ENCODE measurements around the gene PPP1R14D.

Gene PPP1R14D

GRCh38 chr15:40790718-40791117, 37.8 kb downstream of the PPP1R14D start:
- H2BK15ac ChIP-seq (replicated peaks; ENCODE audit: low read depth) = no peak overlapping the region
- H3K79me2 ChIP-seq (ENCODE audit: control insufficient read depth, insufficient read depth, low read length) = peaks cover 2% of the 10 kb centered on the region
- H3K56ac ChIP-seq (ENCODE audit: low read length) = no peak overlapping the region
- no peak overlapping the region for H3K18ac ChIP-seq (ENCODE audit: low read length)
- no CpG with 5 or more reads among the region's 3 CpGs for WGBS (ENCODE audit: extremely low coverage, insufficient coverage, low lambda C conversion rate)
- H3K23ac ChIP-seq (ENCODE audit: low read length) = no peak overlapping the region
- no peak overlapping the region for H3K4me3 ChIP-seq (ENCODE audit: low read length)
- no peak overlapping the region for H3K4me2 ChIP-seq (ENCODE audit: low read length)
- peaks cover 18% of the 10 kb centered on the region for H3K4me1 ChIP-seq (ENCODE audit: control insufficient read depth, low read depth, low read length)
- H3K79me1 ChIP-seq (ENCODE audit: low read length) = peaks cover 8% of the 10 kb centered on the region
- no peak overlapping the region for H2BK120ac ChIP-seq (ENCODE audit: low read depth, low read length)
- no peak overlapping the region for H3K27ac ChIP-seq (ENCODE audit: low read depth, low read length)
- H3K4ac ChIP-seq (ENCODE audit: low read depth, low read length) = no peak overlapping the region
- H3K27me3 ChIP-seq (ENCODE audit: insufficient read depth, low read length, poor library complexity) = no peaks in the 10 kb centered on the region
- DNase-seq = no peak
- no peak overlapping the region for H4K8ac ChIP-seq (ENCODE audit: low read depth, low read length)
- H3K9ac ChIP-seq (ENCODE audit: low read length) = no peak overlapping the region
- no peak overlapping the region for H4K5ac ChIP-seq (ENCODE audit: low read length)
- H2AK5ac ChIP-seq (ENCODE audit: low read length) = no peak overlapping the region
- no peak overlapping the region for H2BK5ac ChIP-seq (ENCODE audit: low read length)
- no peaks in the 10 kb centered on the region for H3K36me3 ChIP-seq (ENCODE audit: control insufficient read depth, insufficient read depth, low read length)

- Histone ChIP-seq H3K27ac (ENCODE audit: low read depth, low read length) (no peak overlapping the region), H3K4me1 (ENCODE audit: control insufficient read depth, low read depth, low read length) (peaks cover 21% of the 10 kb centered on the region), H2BK15ac (replicated peaks; ENCODE audit: low read depth) (no peak overlapping the region), H3K56ac (ENCODE audit: low read length) (no peak overlapping the region), H3K4me3 (ENCODE audit: low read length) (no peak overlapping the region), H3K23ac (ENCODE audit: low read length) (no peak overlapping the region), H3K79me1 (ENCODE audit: low read length) (peaks cover 10% of the 10 kb centered on the region), H4K8ac (ENCODE audit: low read depth, low read length) (no peak overlapping the region), H3K9ac (ENCODE audit: low read length) (no peak overlapping the region), H2BK5ac (ENCODE audit: low read length) (no peak overlapping the region), H3K79me2 (ENCODE audit: control insufficient read depth, insufficient read depth, low read length) (peaks cover 2% of the 10 kb centered on the region), H3K4me2 (ENCODE audit: low read length) (no peak overlapping the region), H2BK120ac (ENCODE audit: low read depth, low read length) (no peak overlapping the region), H2AK5ac (ENCODE audit: low read length) (no peak overlapping the region), H3K27me3 (ENCODE audit: insufficient read depth, low read length, poor library complexity) (no peaks in the 10 kb centered on the region), H3K18ac (ENCODE audit: low read length) (no peak overlapping the region), H4K5ac (ENCODE audit: low read length) (no peak overlapping the region), H3K36me3 (ENCODE audit: control insufficient read depth, insufficient read depth, low read length) (no peaks in the 10 kb centered on the region), H3K4ac (ENCODE audit: low read depth, low read length) (no peak overlapping the region)
- no peak for DNase-seq
- WGBS (ENCODE audit: extremely low coverage, insufficient coverage, low lambda C conversion rate) = no CpG with 5 or more reads among the region's 8 CpGs
Observed at GRCh38 chr15:40789999-40790398, 38.5 kb downstream of the PPP1R14D start.

- no peak overlapping the region for H2BK15ac ChIP-seq (replicated peaks; ENCODE audit: low read depth)
- no peak overlapping the region for H2BK5ac ChIP-seq (ENCODE audit: low read length)
- peak overlapping the region; percentile 17 for H3K56ac ChIP-seq (ENCODE audit: low read length)
- H3K4me2 ChIP-seq (ENCODE audit: low read length) = no peak overlapping the region
- H3K27me3 ChIP-seq (ENCODE audit: insufficient read depth, low read length, poor library complexity) = no peaks in the 10 kb centered on the region
- H4K5ac ChIP-seq (ENCODE audit: low read length) = no peak overlapping the region
- peaks cover 12% of the 10 kb centered on the region for H3K79me1 ChIP-seq (ENCODE audit: low read length)
- H2AK5ac ChIP-seq (ENCODE audit: low read length) = no peak overlapping the region
- H4K8ac ChIP-seq (ENCODE audit: low read depth, low read length) = no peak overlapping the region
- no peak overlapping the region for H2BK120ac ChIP-seq (ENCODE audit: low read depth, low read length)
- H3K4me3 ChIP-seq (ENCODE audit: low read length) = no peak overlapping the region
- peaks cover 2% of the 10 kb centered on the region for H3K79me2 ChIP-seq (ENCODE audit: control insufficient read depth, insufficient read depth, low read length)
- DNase-seq = no peak
- H3K9ac ChIP-seq (ENCODE audit: low read length) = no peak overlapping the region
- H3K4me1 ChIP-seq (ENCODE audit: control insufficient read depth, low read depth, low read length) = peaks cover 21% of the 10 kb centered on the region
- no peaks in the 10 kb centered on the region for H3K36me3 ChIP-seq (ENCODE audit: control insufficient read depth, insufficient read depth, low read length)
- H3K18ac ChIP-seq (ENCODE audit: low read length) = no peak overlapping the region
- H3K23ac ChIP-seq (ENCODE audit: low read length) = no peak overlapping the region
- no peak overlapping the region for H3K4ac ChIP-seq (ENCODE audit: low read depth, low read length)
- no CpG with 5 or more reads among the region's 5 CpGs for WGBS (ENCODE audit: extremely low coverage, insufficient coverage, low lambda C conversion rate)
- H3K27ac ChIP-seq (ENCODE audit: low read depth, low read length) = no peak overlapping the region
Observed at GRCh38 chr15:40789119-40789518, 39.4 kb downstream of the PPP1R14D start.

- Histone ChIP-seq H2AK5ac (ENCODE audit: low read length) (no peak overlapping the region), H2BK15ac (replicated peaks; ENCODE audit: low read depth) (no peak overlapping the region), H3K18ac (ENCODE audit: low read length) (no peak overlapping the region), H3K27ac (ENCODE audit: low read depth, low read length) (no peak overlapping the region), H3K36me3 (ENCODE audit: control insufficient read depth, insufficient read depth, low read length) (no peaks in the 10 kb centered on the region), H3K79me1 (ENCODE audit: low read length) (peaks cover 7% of the 10 kb centered on the region), H3K9ac (ENCODE audit: low read length) (no peak overlapping the region), H3K4ac (ENCODE audit: low read depth, low read length) (no peak overlapping the region), H4K8ac (ENCODE audit: low read depth, low read length) (no peak overlapping the region), H3K56ac (ENCODE audit: low read length) (peak overlapping the region; percentile 30), H3K4me2 (ENCODE audit: low read length) (no peak overlapping the region), H3K79me2 (ENCODE audit: control insufficient read depth, insufficient read depth, low read length) (no peaks in the 10 kb centered on the region), H2BK120ac (ENCODE audit: low read depth, low read length) (no peak overlapping the region), H3K4me1 (ENCODE audit: control insufficient read depth, low read depth, low read length) (peaks cover 21% of the 10 kb centered on the region), H4K5ac (ENCODE audit: low read length) (no peak overlapping the region), H2BK5ac (ENCODE audit: low read length) (no peak overlapping the region), H3K4me3 (ENCODE audit: low read length) (no peak overlapping the region), H3K27me3 (ENCODE audit: insufficient read depth, low read length, poor library complexity) (no peaks in the 10 kb centered on the region), H3K23ac (ENCODE audit: low read length) (no peak overlapping the region)
- no peak for DNase-seq
- no CpG with 5 or more reads among the region's 6 CpGs for WGBS (ENCODE audit: extremely low coverage, insufficient coverage, low lambda C conversion rate)
Observed at GRCh38 chr15:40787991-40788390, 40.5 kb downstream of the PPP1R14D start.

- Histone ChIP-seq H3K9ac (ENCODE audit: low read length) (no peak overlapping the region), H2AK5ac (ENCODE audit: low read length) (no peak overlapping the region), H2BK120ac (ENCODE audit: low read depth, low read length) (no peak overlapping the region), H3K4me2 (ENCODE audit: low read length) (no peak overlapping the region), H4K8ac (ENCODE audit: low read depth, low read length) (no peak overlapping the region), H3K27me3 (ENCODE audit: insufficient read depth, low read length, poor library complexity) (no peaks in the 10 kb centered on the region), H3K56ac (ENCODE audit: low read length) (peak overlapping the region; percentile 38), H3K4ac (ENCODE audit: low read depth, low read length) (no peak overlapping the region), H3K36me3 (ENCODE audit: control insufficient read depth, insufficient read depth, low read length) (no peaks in the 10 kb centered on the region), H3K27ac (ENCODE audit: low read depth, low read length) (no peak overlapping the region), H3K4me3 (ENCODE audit: low read length) (no peak overlapping the region), H3K79me2 (ENCODE audit: control insufficient read depth, insufficient read depth, low read length) (no peaks in the 10 kb centered on the region), H3K18ac (ENCODE audit: low read length) (no peak overlapping the region), H3K4me1 (ENCODE audit: control insufficient read depth, low read depth, low read length) (peaks cover 21% of the 10 kb centered on the region), H2BK15ac (replicated peaks; ENCODE audit: low read depth) (no peak overlapping the region), H2BK5ac (ENCODE audit: low read length) (peak overlapping the region; percentile 45), H3K79me1 (ENCODE audit: low read length) (peaks cover 7% of the 10 kb centered on the region), H4K5ac (ENCODE audit: low read length) (no peak overlapping the region), H3K23ac (ENCODE audit: low read length) (no peak overlapping the region)
- no CpG with 5 or more reads among the region's 4 CpGs for WGBS (ENCODE audit: extremely low coverage, insufficient coverage, low lambda C conversion rate)
- DNase-seq = peak; percentile 93
Observed at GRCh38 chr15:40787344-40787841, 41.1 kb downstream of the PPP1R14D start.

- Histone ChIP-seq H3K18ac (ENCODE audit: low read length) (no peak overlapping the region), H3K36me3 (ENCODE audit: control insufficient read depth, insufficient read depth, low read length) (no peaks in the 10 kb centered on the region), H3K4me2 (ENCODE audit: low read length) (no peak overlapping the region), H2BK120ac (ENCODE audit: low read depth, low read length) (no peak overlapping the region), H3K27me3 (ENCODE audit: insufficient read depth, low read length, poor library complexity) (no peaks in the 10 kb centered on the region), H3K23ac (ENCODE audit: low read length) (no peak overlapping the region), H3K79me2 (ENCODE audit: control insufficient read depth, insufficient read depth, low read length) (no peaks in the 10 kb centered on the region), H3K56ac (ENCODE audit: low read length) (no peak overlapping the region), H3K4me1 (ENCODE audit: control insufficient read depth, low read depth, low read length) (peaks cover 21% of the 10 kb centered on the region), H3K9ac (ENCODE audit: low read length) (no peak overlapping the region), H2AK5ac (ENCODE audit: low read length) (no peak overlapping the region), H3K27ac (ENCODE audit: low read depth, low read length) (no peak overlapping the region), H2BK5ac (ENCODE audit: low read length) (no peak overlapping the region), H4K8ac (ENCODE audit: low read depth, low read length) (no peak overlapping the region), H3K4ac (ENCODE audit: low read depth, low read length) (no peak overlapping the region), H3K4me3 (ENCODE audit: low read length) (no peak overlapping the region), H2BK15ac (replicated peaks; ENCODE audit: low read depth) (no peak overlapping the region), H3K79me1 (ENCODE audit: low read length) (peaks cover 7% of the 10 kb centered on the region), H4K5ac (ENCODE audit: low read length) (no peak overlapping the region)
- DNase-seq = no peak
- no CpG with 5 or more reads among the region's 2 CpGs for WGBS (ENCODE audit: extremely low coverage, insufficient coverage, low lambda C conversion rate)
Observed at GRCh38 chr15:40785814-40786213, 42.7 kb downstream of the PPP1R14D start.
